DMS153 treated with DMSO at 0.1 percent for 48 hours (cell line): Measurements from ENCODE around the gene TMEM200B.
"Not testable (repeated sequence)": the region's sequence is repeated elsewhere in the genome, so short reads cannot be mapped to it uniquely, and the experiment has no call there.

Experiments
- DNase-seq: peaks from one replicate; lab custom pipeline; 2025; ENCODE audit not compliant: unreplicated experiment; lab: John Stamatoyannopoulos, UW

Gene TMEM200B

GRCh38 chr1:29112705-29113412 lies 10.8 kb downstream of the TMEM200B start:
- DNase-seq = no peak

- not testable (repeated sequence) for DNase-seq
These were observed 15.7 kb downstream of the TMEM200B start for GRCh38 chr1:29108041-29108440.

- no peak for DNase-seq
These were observed 17.9 kb downstream of the TMEM200B start for GRCh38 chr1:29105822-29106221.

GRCh38 chr1:29100487-29100886 lies 23.2 kb downstream of the TMEM200B start:
- DNase-seq = no peak

- DNase-seq = no peak
These were observed 24.4 kb downstream of the TMEM200B start for GRCh38 chr1:29099286-29099685.

- peak; percentile 18 for DNase-seq
These were observed 27.3 kb downstream of the TMEM200B start for GRCh38 chr1:29096231-29096886.

GRCh38 chr1:29094954-29095353 lies 28.7 kb downstream of the TMEM200B start:
- DNase-seq = no peak

GRCh38 chr1:29094433-29094832 lies 29.3 kb downstream of the TMEM200B start:
- DNase-seq = no peak

GRCh38 chr1:29092704-29093103 lies 31.0 kb downstream of the TMEM200B start:
- DNase-seq = not testable (repeated sequence)

- peak; percentile 57 for DNase-seq
These were observed 32.6 kb downstream of the TMEM200B start for GRCh38 chr1:29090937-29091618.

GRCh38 chr1:29084196-29084521 lies 39.5 kb downstream of the TMEM200B start:
- DNase-seq = no peak

- DNase-seq = no peak
These were observed 40.1 kb downstream of the TMEM200B start for GRCh38 chr1:29083317-29084195.

GRCh38 chr1:29082519-29082918 lies 41.2 kb downstream of the TMEM200B start:
- DNase-seq = no peak

- DNase-seq = no peak
These were observed 42.5 kb downstream of the TMEM200B start for GRCh38 chr1:29081201-29081600.

GRCh38 chr1:29079916-29080629 lies 43.6 kb downstream of the TMEM200B start:
- not testable (repeated sequence) for DNase-seq

- no peak for DNase-seq
These were observed 46.5 kb downstream of the TMEM200B start for GRCh38 chr1:29077155-29077554.
